ENCODE results near the gene ATAD3A. TPM values are rescaled to one million over a fixed set of nuclear protein-coding genes. Genes with fewer than 3 reads are reported as not detected.
A peak's percentile ranks its signal among the peaks of the same experiment; 100 is the strongest.
"Not testable (repeated sequence)": the region's sequence is repeated elsewhere in the genome, so short reads cannot be mapped to it uniquely, and the experiment has no call there.

Gene ATAD3A
- 10 to 100 TPM; 31.9 to 32.3 TPM for total RNA-seq

- Mint-ChIP-seq H3K9me3 (no peaks in the 10 kb centered on the region), H3K4me3 (peak within 1 kb of the TSS; percentile 84), H3K4me1 (peaks cover 16% of the 10 kb centered on the region), H3K27me3 (no peaks in the 10 kb centered on the region), H3K36me3 (ENCODE audit: low read depth) (no peaks in the 10 kb centered on the region), H3K27ac (peak within 1 kb of the TSS; percentile 94)
- CTCF ChIA-PET: no interaction called here
- POLR2A ChIA-PET: interaction anchor here (0.5 to 0.7 kb wide), 2 partner anchors 75 to 213 kb away, joined by 3 read pairs; partner anchors contain the start of gene CDK11A
- DNase-seq: peak; percentile 97
Observed at GRCh38 chr1:1511533-1512285, at the start of gene ATAD3A. Gene ATAD3A, plus strand, starts transcription at chr1:1512162. Its CDS starts 107 bp downstream, at chr1:1512269.

- POLR2A ChIA-PET: no interaction called here
- Mint-ChIP-seq H3K36me3 (ENCODE audit: low read depth) (no peaks in the 10 kb centered on the region), H3K4me1 (peaks cover 2% of the 10 kb centered on the region), H3K27me3 (peaks cover 2% of the 10 kb centered on the region), H3K27ac (peak overlapping the region; percentile 66), H3K9me3 (no peaks in the 10 kb centered on the region), H3K4me3 (peak overlapping the region; percentile 36)
- CTCF ChIA-PET: no interaction called here
- DNase-seq: no peak
Observed at GRCh38 chr1:1462318-1462966, 49.5 kb upstream of the ATAD3A start.

- Mint-ChIP-seq H3K4me3 (no peak overlapping the region), H3K27ac (no peak overlapping the region), H3K27me3 (peaks cover 2% of the 10 kb centered on the region), H3K9me3 (no peaks in the 10 kb centered on the region), H3K4me1 (peaks cover 2% of the 10 kb centered on the region), H3K36me3 (ENCODE audit: low read depth) (no peaks in the 10 kb centered on the region)
- POLR2A ChIA-PET: no interaction called here
- CTCF ChIA-PET: no interaction called here
- DNase-seq: no peak
Observed at GRCh38 chr1:1463312-1463711, 48.6 kb upstream of the ATAD3A start.

DNA sequence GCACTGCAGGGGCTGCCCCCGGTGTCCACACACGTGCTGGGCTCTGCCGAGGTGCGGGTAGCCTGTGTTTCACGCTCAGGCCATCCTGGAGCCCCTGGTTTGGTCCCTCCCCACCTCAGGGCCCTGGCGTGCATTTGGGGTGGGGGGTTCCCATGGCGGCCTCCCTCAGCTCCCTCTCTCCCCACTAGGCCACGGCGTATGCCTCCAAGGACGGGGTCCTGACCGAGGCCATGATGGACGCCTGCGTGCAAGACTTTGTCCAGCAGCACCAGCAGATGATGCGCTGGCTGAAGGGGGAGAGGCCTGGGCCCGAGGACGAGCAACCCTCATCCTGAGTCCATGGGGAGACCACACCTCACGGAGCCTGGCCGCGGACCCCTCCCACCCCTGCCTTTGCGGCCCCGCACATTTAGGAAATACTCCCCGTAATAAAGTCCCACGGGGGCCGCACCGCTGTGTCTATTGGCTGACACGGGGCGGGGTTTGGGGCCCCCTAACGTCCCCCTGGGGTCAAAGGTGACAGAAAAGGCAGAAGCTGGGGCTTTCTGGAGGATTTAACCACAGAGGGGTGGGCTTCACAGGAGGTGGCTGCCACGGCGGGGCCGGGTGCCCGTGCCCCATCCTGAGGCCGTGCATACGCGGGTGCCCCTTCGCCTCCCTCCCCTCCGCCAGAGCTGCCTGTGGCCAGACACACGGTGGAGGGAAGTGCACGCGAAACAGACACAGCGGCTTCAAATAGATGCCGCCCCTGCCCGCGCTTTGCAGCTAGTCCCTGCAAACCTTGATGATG lies 43.6 kb upstream of the ATAD3A start:
- H3K9me3 Mint-ChIP-seq; CTCF ChIA-PET; H3K27me3 Mint-ChIP-seq; H3K36me3 Mint-ChIP-seq (ENCODE audit: low read depth); H3K4me3 Mint-ChIP-seq; H3K27ac Mint-ChIP-seq; DNase-seq; POLR2A ChIA-PET: not testable (repeated sequence)
- peaks cover 24% of the 10 kb centered on the region for H3K4me1 Mint-ChIP-seq

GRCh38 chr1:1470626-1471388 lies 41.2 kb upstream of the ATAD3A start:
- H3K4me3 Mint-ChIP-seq: peak overlapping the region; percentile 81
- POLR2A ChIA-PET: no interaction called here
- H3K9me3 Mint-ChIP-seq: no peaks in the 10 kb centered on the region
- CTCF ChIA-PET: no interaction called here
- no peaks in the 10 kb centered on the region for H3K36me3 Mint-ChIP-seq (ENCODE audit: low read depth)
- H3K27me3 Mint-ChIP-seq: peaks cover under 1% of the 10 kb centered on the region
- H3K27ac Mint-ChIP-seq: peak overlapping the region; percentile 83
- peaks cover 26% of the 10 kb centered on the region for H3K4me1 Mint-ChIP-seq
- peak; percentile 23 for DNase-seq

GRCh38 chr1:1471389-1472052 lies 40.4 kb upstream of the ATAD3A start, which contains the start of gene ATAD3B:
Gene ATAD3B, plus strand, starts transcription at chr1:1471765. Its CDS starts 120 bp downstream, at chr1:1471885.
- Mint-ChIP-seq H3K9me3 (no peaks in the 10 kb centered on the region), H3K4me1 (peaks cover 26% of the 10 kb centered on the region), H3K27ac (peak within 1 kb of the TSS; percentile 85), H3K27me3 (no peaks in the 10 kb centered on the region), H3K36me3 (ENCODE audit: low read depth) (no peaks in the 10 kb centered on the region), H3K4me3 (peak within 1 kb of the TSS; percentile 81)
- peak; percentile 95 for DNase-seq
- ChIA-PET CTCF (no interaction called here), POLR2A (no interaction called here)

- POLR2A ChIA-PET; CTCF ChIA-PET; DNase-seq; H3K36me3 Mint-ChIP-seq (ENCODE audit: low read depth); H3K27me3 Mint-ChIP-seq; H3K9me3 Mint-ChIP-seq: not testable (repeated sequence)
- Mint-ChIP-seq H3K27ac (peak overlapping the region; percentile 85), H3K4me3 (peak overlapping the region; percentile 77), H3K4me1 (peaks cover 26% of the 10 kb centered on the region)
Observed at GRCh38 chr1:1472053-1472876, 39.7 kb upstream of the ATAD3A start.

GRCh38 chr1:1476011-1476410 lies 36.0 kb upstream of the ATAD3A start:
- H3K4me3 Mint-ChIP-seq, H3K27me3 Mint-ChIP-seq, H3K9me3 Mint-ChIP-seq, H3K27ac Mint-ChIP-seq, CTCF ChIA-PET, POLR2A ChIA-PET, DNase-seq: not testable (repeated sequence)
- Mint-ChIP-seq H3K36me3 (ENCODE audit: low read depth) (peaks cover 19% of the 10 kb centered on the region), H3K4me1 (peaks cover 13% of the 10 kb centered on the region)

DNA sequence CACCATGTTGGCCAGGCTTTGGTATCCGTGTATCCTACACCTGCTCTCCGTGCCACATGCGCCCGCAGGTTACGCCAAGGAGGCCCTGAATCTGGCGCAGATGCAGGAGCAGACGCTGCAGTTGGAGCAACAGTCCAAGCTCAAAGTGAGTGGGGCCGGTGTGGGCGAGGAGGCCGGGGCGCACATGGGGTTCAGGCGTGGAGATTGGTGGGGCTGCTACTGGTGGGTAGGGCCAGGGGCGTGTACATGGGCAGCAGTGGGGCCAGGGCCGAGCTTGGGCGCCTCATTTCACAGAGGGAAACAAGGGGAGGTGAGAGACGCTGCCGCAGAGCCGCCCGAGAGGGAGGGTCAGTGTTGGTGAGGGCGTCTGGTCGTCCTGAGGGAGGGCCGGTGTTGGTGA lies 34.8 kb upstream of the ATAD3A start:
- Mint-ChIP-seq H3K36me3 (ENCODE audit: low read depth) (peaks cover 24% of the 10 kb centered on the region), H3K27ac (no peak overlapping the region), H3K27me3 (no peaks in the 10 kb centered on the region), H3K4me1 (peaks cover 12% of the 10 kb centered on the region), H3K4me3 (no peak overlapping the region), H3K9me3 (no peaks in the 10 kb centered on the region)
- no peak for DNase-seq
- CTCF ChIA-PET: no interaction called here
- POLR2A ChIA-PET: no interaction called here

- H3K4me1 Mint-ChIP-seq: no peaks in the 10 kb centered on the region
- H3K27ac Mint-ChIP-seq: no peak overlapping the region
- peaks cover 26% of the 10 kb centered on the region for H3K36me3 Mint-ChIP-seq (ENCODE audit: low read depth)
- H3K27me3 Mint-ChIP-seq: no peaks in the 10 kb centered on the region
- no peak overlapping the region for H3K4me3 Mint-ChIP-seq
- POLR2A ChIA-PET: no interaction called here
- H3K9me3 Mint-ChIP-seq: no peaks in the 10 kb centered on the region
- DNase-seq: no peak
- CTCF ChIA-PET: no interaction called here
Observed at GRCh38 chr1:1479547-1480487, 32.1 kb upstream of the ATAD3A start.

- peaks cover 26% of the 10 kb centered on the region for H3K36me3 Mint-ChIP-seq (ENCODE audit: low read depth)
- DNase-seq, H3K9me3 Mint-ChIP-seq, CTCF ChIA-PET, POLR2A ChIA-PET, H3K27ac Mint-ChIP-seq, H3K4me1 Mint-ChIP-seq, H3K27me3 Mint-ChIP-seq, H3K4me3 Mint-ChIP-seq: not testable (repeated sequence)
Observed at GRCh38 chr1:1480488-1480867, 31.5 kb upstream of the ATAD3A start.
